AG10803 (cell line): ENCODE data around the gene DAZAP1.

Experiments
- DNase-seq: peaks from one replicate; pipeline ENCODE4 v3.0.0; 2010; ENCODE audit warnings: low read depth
- H3K4me3 ChIP-seq: 2 replicates; pipeline ENCODE4 v1.5.1; 2011; ENCODE audit warnings: mild to moderate bottlenecking, low read length, control low read depth
- TF ChIP-seq, protein P1 (sequence below): conservative IDR thresholded peaks from 2 replicates; pipeline ENCODE4 v1.5.1; 2011; ENCODE audit warnings: mild to moderate bottlenecking, low read length, control low read depth, inconsistent platforms

Gene DAZAP1

DNA sequence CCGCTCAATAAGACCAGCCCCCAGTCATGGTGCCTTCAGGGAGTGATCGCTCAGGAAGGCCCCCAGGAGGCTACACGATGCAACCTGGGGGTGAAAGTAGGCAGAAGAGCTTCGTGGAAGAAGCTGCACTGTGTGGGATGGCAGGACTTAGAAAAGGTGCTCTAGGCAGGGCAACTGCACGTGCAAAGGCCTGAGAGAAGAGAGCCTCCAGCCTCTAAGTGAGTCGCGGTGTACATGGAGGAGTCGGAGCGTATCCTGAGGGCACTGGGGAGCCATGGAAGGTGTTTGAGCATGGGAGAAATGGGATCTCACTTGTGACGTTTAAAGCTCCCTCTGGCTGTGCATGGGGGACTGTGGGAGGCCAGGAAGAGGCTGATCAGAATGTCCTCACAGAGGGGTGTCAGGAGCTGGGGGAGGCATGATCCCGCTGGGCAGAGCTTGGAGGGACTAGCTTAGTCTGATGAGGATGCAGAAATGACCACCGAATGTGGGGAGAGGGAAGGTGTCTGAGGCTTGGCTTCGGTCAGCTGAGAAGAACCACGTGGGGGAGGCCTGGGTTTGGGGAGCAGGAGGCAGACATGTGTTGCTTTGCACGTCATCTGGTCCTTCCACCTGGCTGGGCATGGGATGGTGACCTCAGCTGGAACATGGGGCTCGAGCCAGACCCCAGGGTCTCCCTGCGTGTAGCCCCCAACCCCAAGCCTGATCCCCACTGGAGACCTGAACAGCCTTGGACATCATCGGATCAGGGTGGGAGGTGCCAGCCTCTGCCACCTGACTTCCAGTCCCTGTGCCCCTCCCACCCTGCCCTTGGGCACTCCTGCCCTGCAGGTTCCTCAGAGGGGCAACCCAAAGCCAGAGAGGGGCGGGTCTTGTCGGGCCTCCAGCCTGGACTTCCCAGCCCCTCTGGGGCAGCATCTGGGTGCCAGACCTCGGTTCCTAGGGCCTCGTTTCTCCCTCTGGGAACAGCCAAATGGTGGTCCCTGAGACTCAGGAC is 43.6 kb downstream of the DAZAP1 start:
- no peak overlapping the region for H3K4me3 ChIP-seq
- TF ChIP-seq, protein P1, sequence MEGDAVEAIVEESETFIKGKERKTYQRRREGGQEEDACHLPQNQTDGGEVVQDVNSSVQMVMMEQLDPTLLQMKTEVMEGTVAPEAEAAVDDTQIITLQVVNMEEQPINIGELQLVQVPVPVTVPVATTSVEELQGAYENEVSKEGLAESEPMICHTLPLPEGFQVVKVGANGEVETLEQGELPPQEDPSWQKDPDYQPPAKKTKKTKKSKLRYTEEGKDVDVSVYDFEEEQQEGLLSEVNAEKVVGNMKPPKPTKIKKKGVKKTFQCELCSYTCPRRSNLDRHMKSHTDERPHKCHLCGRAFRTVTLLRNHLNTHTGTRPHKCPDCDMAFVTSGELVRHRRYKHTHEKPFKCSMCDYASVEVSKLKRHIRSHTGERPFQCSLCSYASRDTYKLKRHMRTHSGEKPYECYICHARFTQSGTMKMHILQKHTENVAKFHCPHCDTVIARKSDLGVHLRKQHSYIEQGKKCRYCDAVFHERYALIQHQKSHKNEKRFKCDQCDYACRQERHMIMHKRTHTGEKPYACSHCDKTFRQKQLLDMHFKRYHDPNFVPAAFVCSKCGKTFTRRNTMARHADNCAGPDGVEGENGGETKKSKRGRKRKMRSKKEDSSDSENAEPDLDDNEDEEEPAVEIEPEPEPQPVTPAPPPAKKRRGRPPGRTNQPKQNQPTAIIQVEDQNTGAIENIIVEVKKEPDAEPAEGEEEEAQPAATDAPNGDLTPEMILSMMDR, result no peak
- no peak for DNase-seq

DNA sequence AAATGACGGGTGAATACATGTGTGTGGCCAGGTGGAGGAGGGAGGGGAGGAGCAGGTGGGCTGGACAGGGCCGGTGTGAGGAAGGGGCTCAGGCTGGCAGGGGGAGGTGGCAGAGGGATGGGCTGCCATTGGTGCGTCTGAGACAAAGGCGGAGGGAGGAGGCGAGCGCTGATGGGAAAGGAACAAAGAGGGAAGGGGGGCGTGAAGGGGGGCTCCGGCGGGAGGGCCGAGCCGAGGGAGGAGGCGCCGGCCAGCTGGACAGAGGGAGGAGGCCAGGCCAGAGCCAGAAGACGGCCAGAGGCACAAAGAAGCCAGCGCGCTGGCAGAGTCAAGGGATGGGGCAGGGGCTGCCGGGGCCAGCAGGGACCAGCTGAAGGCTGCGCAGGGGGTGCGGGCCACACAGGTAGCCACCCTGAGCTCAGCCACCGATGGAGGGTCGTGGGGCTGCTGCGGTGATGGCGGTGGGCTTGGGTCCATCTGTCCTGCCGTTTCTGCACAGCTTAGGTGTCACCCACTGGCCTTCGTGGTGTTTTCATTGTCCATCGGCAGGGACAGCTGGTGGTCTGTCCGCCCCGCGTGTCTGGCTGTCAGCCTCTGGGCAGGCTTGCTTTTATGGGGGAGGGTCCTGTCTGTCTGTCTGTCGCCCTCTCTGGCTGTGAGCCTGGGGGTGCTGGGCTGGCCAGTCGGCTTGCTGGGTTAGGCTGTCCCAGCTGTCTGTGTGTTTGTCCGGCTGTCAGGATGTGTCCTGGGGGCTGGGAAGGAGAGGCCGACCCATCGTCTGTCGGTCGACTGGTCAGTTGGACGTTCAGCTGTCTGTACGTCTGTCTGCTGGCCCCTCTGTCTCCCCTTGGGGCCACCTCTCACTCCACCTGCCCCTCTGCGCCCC is 44.8 kb downstream of the DAZAP1 start:
- TF ChIP-seq, protein P1, result no peak
- no peak for DNase-seq
- H3K4me3 ChIP-seq, result no peak overlapping the region

DNA sequence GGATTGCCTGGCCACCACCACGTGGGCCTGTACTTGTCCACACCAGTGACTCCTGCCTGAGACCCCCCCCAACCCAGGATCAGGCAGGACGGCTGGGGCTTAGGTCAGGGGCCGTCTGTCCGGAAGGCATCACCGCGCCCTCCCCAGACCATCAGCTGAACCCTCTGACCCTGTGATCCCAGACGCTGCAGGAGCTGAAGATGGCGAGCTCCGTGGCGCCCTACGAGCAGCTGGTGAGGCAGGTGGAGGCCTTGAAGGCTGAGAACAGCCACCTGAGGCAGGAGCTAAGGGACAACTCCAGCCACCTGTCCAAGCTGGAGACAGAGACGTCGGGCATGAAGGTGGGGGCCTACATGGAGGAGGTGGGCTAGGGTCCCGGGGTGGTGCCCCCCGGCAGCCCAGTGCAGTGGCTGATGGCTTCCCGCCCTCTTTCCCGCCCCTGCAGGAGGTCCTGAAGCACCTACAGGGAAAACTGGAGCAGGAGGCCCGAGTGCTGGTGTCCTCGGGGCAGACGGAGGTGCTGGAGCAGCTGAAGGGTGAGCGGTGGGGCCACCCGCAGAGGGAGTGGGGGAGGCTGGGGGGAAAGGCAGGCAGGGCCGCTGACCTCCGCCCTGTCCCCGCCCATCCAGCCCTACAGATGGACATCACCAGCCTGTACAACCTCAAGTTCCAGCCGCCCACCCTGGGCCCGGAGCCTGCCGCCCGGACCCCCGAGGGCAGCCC is 45.6 kb downstream of the DAZAP1 start:
- DNase-seq, result no peak
- H3K4me3 ChIP-seq, result no peak overlapping the region
- TF ChIP-seq, protein P1, result no peak

DNA sequence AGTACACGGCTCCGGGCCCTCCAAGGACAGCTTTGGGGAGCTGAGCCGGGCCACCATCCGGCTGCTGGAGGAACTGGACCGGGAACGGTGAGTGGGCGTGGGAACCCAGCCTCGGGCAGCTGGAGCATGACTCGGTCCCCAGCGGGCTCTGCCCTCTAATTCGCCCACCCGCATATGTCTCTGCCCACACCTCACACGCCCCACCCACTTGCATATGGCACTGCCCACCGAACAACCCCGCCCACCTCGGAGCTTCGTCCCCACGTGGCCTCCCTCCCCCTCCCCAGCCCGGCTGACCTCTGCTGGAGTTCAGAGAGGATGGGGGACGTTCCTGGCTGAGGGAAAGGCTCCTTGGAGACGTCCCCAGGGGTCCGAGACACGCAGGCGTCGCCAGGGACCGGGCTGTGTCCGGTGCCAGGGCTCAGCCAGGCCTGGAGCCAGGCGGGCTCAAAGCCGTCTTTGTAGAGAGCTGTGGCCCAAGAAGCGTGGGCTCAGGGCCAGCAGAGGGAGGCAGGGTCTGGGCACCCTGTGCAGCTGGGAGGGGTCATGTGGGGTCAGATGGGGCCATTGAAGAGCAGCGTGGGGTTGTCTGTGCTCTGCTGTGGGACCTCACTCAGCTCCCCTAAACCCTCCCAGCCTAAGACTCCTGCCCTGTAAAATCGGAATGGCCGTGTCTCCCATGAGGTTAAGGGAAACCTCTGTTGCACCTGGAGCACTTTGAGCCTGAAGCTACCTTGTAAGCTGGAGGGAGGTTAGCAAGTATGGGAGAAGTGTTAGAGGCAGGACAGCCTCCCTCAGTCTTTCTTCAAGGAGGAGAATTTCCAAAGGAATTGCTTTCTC is 46.4 kb downstream of the DAZAP1 start:
- TF ChIP-seq, protein P1, result no peak
- H3K4me3 ChIP-seq, result no peak overlapping the region
- peak; percentile 27 for DNase-seq

DNA sequence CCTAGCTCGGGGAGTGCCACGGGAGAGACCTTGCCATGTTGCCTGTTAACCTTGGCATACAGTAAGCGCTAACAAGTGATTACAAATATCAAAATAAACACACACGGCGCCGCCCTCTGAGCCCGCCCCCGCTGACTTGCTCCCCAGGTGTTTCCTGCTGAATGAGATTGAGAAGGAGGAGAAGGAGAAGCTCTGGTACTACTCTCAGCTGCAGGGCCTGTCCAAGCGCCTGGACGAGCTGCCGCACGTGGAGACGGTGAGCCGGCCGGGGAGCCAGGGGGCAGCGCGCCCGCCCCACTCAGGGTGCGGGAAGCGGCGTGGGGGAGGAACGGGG is 47.6 kb downstream of the DAZAP1 start:
- DNase-seq, result no peak
- no peak overlapping the region for H3K4me3 ChIP-seq
- TF ChIP-seq, protein P1, result no peak

DNA sequence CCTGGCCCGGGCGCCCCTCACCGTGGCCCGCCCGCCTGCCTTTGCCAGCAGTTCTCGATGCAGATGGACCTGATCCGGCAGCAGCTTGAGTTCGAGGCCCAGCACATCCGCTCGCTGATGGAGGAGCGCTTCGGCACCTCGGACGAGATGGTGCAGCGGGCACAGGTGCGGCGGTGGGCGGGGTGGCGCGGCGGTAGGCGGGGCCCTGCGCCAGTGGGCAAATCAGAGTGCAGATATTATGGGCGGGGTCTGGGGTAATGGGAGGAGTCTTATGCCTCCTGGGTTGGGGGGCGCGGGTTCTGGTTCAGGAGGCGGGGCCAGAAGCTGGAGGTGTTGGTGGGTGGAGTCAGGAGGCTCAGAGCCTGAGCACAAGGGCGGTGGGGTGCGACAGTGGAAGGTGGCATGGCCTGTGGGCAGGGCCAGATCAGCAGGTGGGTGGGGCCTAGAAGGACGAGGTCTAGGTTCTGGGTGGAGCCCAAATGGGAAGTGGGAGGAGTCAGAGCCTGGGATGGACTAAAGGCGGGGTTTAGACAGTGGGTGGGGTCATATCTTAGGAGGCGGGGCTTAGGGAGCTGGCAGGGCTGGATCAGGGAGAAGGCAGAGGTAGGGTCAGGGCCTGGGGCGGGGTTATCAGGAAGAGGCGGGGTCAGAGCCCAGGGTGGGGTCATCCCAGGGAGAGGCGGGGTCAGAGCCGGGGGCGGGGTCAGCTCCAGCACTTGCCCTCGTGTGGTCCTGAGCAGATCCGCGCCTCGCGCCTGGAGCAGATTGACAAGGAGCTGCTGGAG is 48.1 kb downstream of the DAZAP1 start:
- H3K4me3 ChIP-seq, result no peak overlapping the region
- DNase-seq, result peak; percentile 40
- TF ChIP-seq, protein P1, result no peak
